ENCODE measurements around the gene IRS2. TPM values are rescaled to one million over a fixed set of nuclear protein-coding genes. Genes with fewer than 3 reads are reported as not detected.

IRS2 gene
- total and polyA plus RNA-seq, 2 of the 8 experiments (the other 6 are each of a cell fraction or from before 2014, with no cell fraction given), result 2.6 to 17.0 TPM

DNA sequence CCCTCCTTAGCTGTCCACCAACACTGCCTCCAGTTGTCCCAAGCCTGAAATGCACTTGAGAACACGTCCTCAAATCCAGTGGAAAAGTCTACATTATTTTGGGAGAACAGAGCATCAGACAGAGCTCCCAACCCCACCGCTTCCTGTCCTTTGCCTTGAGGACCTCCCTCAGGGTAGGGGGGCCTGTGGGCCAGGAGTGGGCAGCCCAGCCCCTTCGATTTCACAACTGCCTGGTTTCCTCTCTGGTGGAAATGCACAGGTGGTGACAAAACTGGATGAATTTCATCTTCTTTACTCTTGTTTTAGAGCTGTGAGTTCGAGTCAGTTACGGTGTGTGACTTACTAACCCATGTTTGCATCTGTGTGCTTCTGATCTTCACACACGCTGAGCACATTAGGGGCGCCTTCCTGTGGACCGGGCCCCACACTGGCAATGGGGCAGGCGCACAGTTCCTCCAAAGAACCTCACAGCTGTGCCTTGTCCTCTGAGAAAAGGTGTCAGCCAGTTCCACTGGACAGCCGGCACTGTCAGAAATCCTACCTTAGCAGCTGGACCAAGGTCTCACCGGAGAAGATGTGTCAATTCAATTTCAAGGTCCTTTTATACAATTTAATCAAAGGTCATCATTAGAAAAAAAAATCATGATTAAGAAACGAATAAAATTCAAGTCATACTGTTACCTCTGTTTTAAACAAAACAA, 80.2 kb downstream of the IRS2 start:
- H2AFZ ChIP-seq (ENCODE audit: low read length), result no peak overlapping the region
- no peak overlapping the region for H3K23ac ChIP-seq (ENCODE audit: insufficient read length)
- FAIRE-seq, result no peak
- peak overlapping the region; percentile 45; the same call in 1 of the 2 replicates for H4K8ac ChIP-seq (ENCODE audit: extremely low read depth, insufficient read depth, low read length)
- ChIA-PET CTCF (ENCODE audit: partially characterized antibody) (interaction anchor here (0.8 to 1.2 kb wide), 3 partner anchors 16 to 37 kb away, joined by 3 to 4 read pairs (median 3); no protein-coding TSS in a partner anchor), POLR2A (ENCODE audit: partially characterized antibody) (no interaction called here)
- H3K23me2 ChIP-seq (ENCODE audit: low read depth, low read length), result no peaks in the 10 kb centered on the region
- no peak overlapping the region for H3K18ac ChIP-seq (ENCODE audit: extremely low read depth, low read length)
- no peak overlapping the region for H3K27ac ChIP-seq (ENCODE audit: low read depth, low read length)
- no peak overlapping the region for H2BK5ac ChIP-seq (ENCODE audit: low read depth, low read length)
- no peak overlapping the region for H2BK15ac ChIP-seq (ENCODE audit: low read length)
- no peaks in the 10 kb centered on the region for H3K79me1 ChIP-seq (ENCODE audit: low read depth, low read length)
- H2BK12ac ChIP-seq (ENCODE audit: low read depth, low read length), result no peak overlapping the region
- H4K5ac ChIP-seq (ENCODE audit: insufficient read length, low read depth, low read length), result no peak overlapping the region
- WGBS, 2 experiments (ENCODE audit: extremely low coverage in 1 of 2, insufficient coverage in 1 of 2, insufficient read length in 1 of 2, insufficient replicate concordance in 2 of 2, low coverage in 1 of 2, low lambda C conversion rate in 2 of 2, missing lambda C conversion rate in 1 of 2), result 90% methylated on average over 12 of the region's 12 CpGs; no CpG with 5 or more reads in 1 of the 2 experiments
- no peak overlapping the region for H3K9ac ChIP-seq (replicated peaks in 1 of 4; ENCODE audit: extremely low read depth in 1 of 4, low read depth in 3 of 4, low read length in 3 of 4)
- no peak overlapping the region for H3K14ac ChIP-seq (ENCODE audit: insufficient read length)
- no peak overlapping the region for H3K56ac ChIP-seq (replicated peaks; ENCODE audit: insufficient read length, low read depth, low read length)
- H3K27me3 ChIP-seq (replicated peaks in 1 of 4; ENCODE audit: control insufficient read depth in 3 of 4, extremely low read depth in 1 of 4, insufficient read depth in 3 of 4, low read length in 3 of 4), result no peaks in the 10 kb centered on the region
- no peak overlapping the region for H3K4me2 ChIP-seq (ENCODE audit: insufficient read depth in 1 of 2, low read depth in 2 of 2, low read length in 2 of 2)
- peaks cover 0 to 2% (median 0%) of the 10 kb centered on the region in 4 experiments; a peak in 1 of 7 replicates for H3K4me1 ChIP-seq (replicated peaks in 1 of 4; ENCODE audit: control insufficient read depth in 3 of 4, insufficient read depth in 4 of 4, low read length in 3 of 4)
- no peaks in the 10 kb centered on the region for H3K36me3 ChIP-seq (ENCODE audit: control insufficient read depth in 2 of 4, insufficient read depth in 4 of 4, low read length in 3 of 4)
- no peak overlapping the region for H4K91ac ChIP-seq (replicated peaks; ENCODE audit: insufficient read length, low read length)
- no peak overlapping the region for H2BK20ac ChIP-seq (ENCODE audit: low read length)
- no peak for DNase-seq (ENCODE audit: low read depth in 1 of 2, low spot score in 2 of 2)
- no peaks in the 10 kb centered on the region for H4K20me1 ChIP-seq (replicated peaks in 1 of 2; ENCODE audit: control insufficient read depth in 1 of 2, insufficient read depth in 2 of 2, low read length in 2 of 2)
- no peak overlapping the region for H2AK5ac ChIP-seq (ENCODE audit: low read depth, low read length)
- no peak overlapping the region for H3K4me3 ChIP-seq (ENCODE audit: extremely low read depth in 1 of 4, insufficient read depth in 2 of 4, low read depth in 3 of 4, low read length in 4 of 4)
- H3K79me2 ChIP-seq (ENCODE audit: control insufficient read depth in 1 of 2, insufficient read depth in 2 of 2, low read length in 2 of 2), result no peaks in the 10 kb centered on the region
- H3K9me3 ChIP-seq (ENCODE audit: insufficient read depth in 2 of 2, low read depth in 1 of 2, low read length in 1 of 2), result peaks cover 3 to 6% of the 10 kb centered on the region in 2 experiments; a peak in 2 of 4 replicates
- H2BK120ac ChIP-seq (replicated peaks; ENCODE audit: low read depth, low read length), result no peak overlapping the region
- no peak overlapping the region for H3K4ac ChIP-seq (replicated peaks; ENCODE audit: insufficient read length, low read depth, low read length)
- TF ChIP-seq SRF (IDR thresholded peaks at IDR 0.05; ENCODE audit: low read depth, low read length) (no peak), ZNF274 (IDR thresholded peaks at IDR 0.05; ENCODE audit: borderline replicate concordance, extremely low read depth, low read length) (no peak), NRF1 (IDR thresholded peaks at IDR 0.05; ENCODE audit: low read depth, low read length) (no peak), TEAD4 (IDR thresholded peaks at IDR 0.05; ENCODE audit: low read depth, low read length) (no peak), TCF12 (IDR thresholded peaks at IDR 0.05; ENCODE audit: low read depth, low read length) (no peak), CBX8 (IDR thresholded peaks at IDR 0.05; ENCODE audit: borderline replicate concordance, low read depth, low read length) (no peak), HDAC2 (IDR thresholded peaks at IDR 0.05; ENCODE audit: borderline replicate concordance in 1 of 2, low read depth in 2 of 2, low read length in 2 of 2) (no peak), JUN (IDR thresholded peaks at IDR 0.05; ENCODE audit: low read depth, low read length) (no peak), EP300 (IDR thresholded peaks at IDR 0.05; ENCODE audit: borderline replicate concordance in 1 of 2, low read depth in 2 of 2, low read length in 2 of 2) (no peak), RBBP5 (IDR thresholded peaks at IDR 0.05; ENCODE audit: borderline replicate concordance, low read depth, low read length) (no peak), CREB1 (IDR thresholded peaks at IDR 0.05) (no peak), SP1 (IDR thresholded peaks at IDR 0.05; ENCODE audit: low read depth, low read length) (no peak), TAF1 (IDR thresholded peaks at IDR 0.05; ENCODE audit: low read depth, low read length) (no peak), MAFK (IDR thresholded peaks at IDR 0.05; ENCODE audit: low read depth, low read length) (no peak)

All from H1 (cell line).